Activated CD8-positive, alpha-beta T cell treated with anti-CD3 and anti-CD28 coated beads for 36 hours (primary cell): ENCODE results near the gene PLEKHO2. TPM values are rescaled to one million over a fixed set of nuclear protein-coding genes. Genes with fewer than 3 reads are reported as not detected.

Experiments used
- ATAC-seq: fragments of 200-7000 bp; cut with Tn5 transposase; one replicate; pipeline ENCODE4 v1.10.0; 2021; ENCODE audit warnings: mild to moderate bottlenecking, moderate library complexity
- CTCF ChIA-PET: fragments of 350-600 bp; sonication (Branson Sonifier 250); formaldehyde crosslinking; loops from one replicate; lab custom pipeline; 2021; ENCODE audit warnings: antibody characterized with exemption; lab: Charles Lee
- POLR2A ChIA-PET: fragments of 350-600 bp; sonication (Branson Sonifier 250); formaldehyde crosslinking; loops from one replicate; lab custom pipeline; 2021; ENCODE audit warnings: antibody characterized with exemption; lab: Charles Lee
- DNase-seq: peaks from one replicate; pipeline ENCODE4 v3.0.0-alpha.2; 2020
- H3K27ac Mint-ChIP-seq: one replicate; pipeline ENCODE4 v1.8.0; 2021; ENCODE audit warnings: mild to moderate bottlenecking, mixed read lengths
- H3K27me3 Mint-ChIP-seq: one replicate; pipeline ENCODE4 v1.8.0; 2021; ENCODE audit warnings: mixed read lengths
- H3K36me3 Mint-ChIP-seq: one replicate; pipeline ENCODE4 v1.8.0; 2021; ENCODE audit warnings: low read depth, mixed read lengths
- H3K4me1 Mint-ChIP-seq: one replicate; pipeline ENCODE4 v1.8.0; 2021; ENCODE audit warnings: low read depth, mixed read lengths
- H3K4me3 Mint-ChIP-seq: one replicate; pipeline ENCODE4 v1.8.0; 2021; ENCODE audit warnings: mild to moderate bottlenecking, moderate library complexity, mixed read lengths
- H3K9me3 Mint-ChIP-seq: one replicate; pipeline ENCODE4 v1.8.0; 2021; ENCODE audit warnings: mixed read lengths
- intact Hi-C: fragments of 100-400 bp; cut with micrococcal nuclease; formaldehyde crosslinking; loops from one replicate; pipeline ENCODE4 v1.10.0; 2022
- total RNA-seq, 2 experiments: library from RNA; stranded (reverse); gene quantifications; one replicate each; pipeline ENCODE4 v1.2.3, GENCODE V29; 2021
- TF ChIP-seq, protein P1 (sequence below): fragments of 200-600 bp; IDR thresholded peaks from one replicate; pipeline ENCODE4 v1.8.0; 2022; ENCODE audit warnings: antibody characterized with exemption, mild to moderate bottlenecking

The PLEKHO2 gene
- total RNA-seq, 2 experiments from 2014 or later = 10.1 to 10.4 TPM

DNA sequence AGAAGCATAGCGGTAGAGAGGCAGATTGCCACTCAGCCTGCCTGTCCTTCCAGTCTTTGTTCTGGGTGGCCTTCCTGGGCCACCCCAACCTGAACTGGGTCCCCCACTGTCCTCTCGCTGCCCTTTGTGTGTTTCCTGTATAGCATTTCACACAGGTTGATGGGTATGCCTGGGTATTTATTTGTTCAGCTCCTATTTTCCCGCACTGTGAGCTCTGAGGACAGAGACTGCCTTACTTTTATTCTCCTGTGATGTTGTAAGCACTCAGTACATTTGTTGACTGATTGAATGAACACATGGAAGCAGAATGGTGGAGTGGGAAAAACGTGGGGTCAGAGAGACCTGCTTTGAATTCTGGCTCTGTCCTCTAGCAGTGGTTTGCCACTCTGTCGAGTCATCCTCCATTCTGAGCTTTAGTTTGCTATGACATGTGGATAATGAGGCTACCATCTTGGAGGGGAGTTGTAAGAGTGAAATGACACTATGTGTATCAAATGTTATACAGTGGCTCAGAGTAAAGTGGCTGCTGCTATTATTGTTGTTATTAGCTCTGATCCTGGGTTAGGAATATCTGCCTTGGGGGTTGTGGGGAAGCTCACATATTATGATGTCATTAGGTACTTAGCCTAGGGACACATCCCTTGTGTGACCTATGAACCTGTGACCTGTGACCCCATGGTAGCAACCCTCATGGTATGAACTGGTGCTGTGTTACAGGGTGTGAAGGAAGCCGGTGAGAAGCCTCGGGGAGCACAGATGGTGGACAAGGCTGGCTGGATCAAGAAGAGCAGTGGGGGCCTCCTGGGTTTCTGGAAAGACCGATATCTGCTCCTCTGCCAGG is 6.4 kb downstream of the PLEKHO2 start:
- no peak overlapping the region for H3K27ac Mint-ChIP-seq
- TF ChIP-seq, protein P1, sequence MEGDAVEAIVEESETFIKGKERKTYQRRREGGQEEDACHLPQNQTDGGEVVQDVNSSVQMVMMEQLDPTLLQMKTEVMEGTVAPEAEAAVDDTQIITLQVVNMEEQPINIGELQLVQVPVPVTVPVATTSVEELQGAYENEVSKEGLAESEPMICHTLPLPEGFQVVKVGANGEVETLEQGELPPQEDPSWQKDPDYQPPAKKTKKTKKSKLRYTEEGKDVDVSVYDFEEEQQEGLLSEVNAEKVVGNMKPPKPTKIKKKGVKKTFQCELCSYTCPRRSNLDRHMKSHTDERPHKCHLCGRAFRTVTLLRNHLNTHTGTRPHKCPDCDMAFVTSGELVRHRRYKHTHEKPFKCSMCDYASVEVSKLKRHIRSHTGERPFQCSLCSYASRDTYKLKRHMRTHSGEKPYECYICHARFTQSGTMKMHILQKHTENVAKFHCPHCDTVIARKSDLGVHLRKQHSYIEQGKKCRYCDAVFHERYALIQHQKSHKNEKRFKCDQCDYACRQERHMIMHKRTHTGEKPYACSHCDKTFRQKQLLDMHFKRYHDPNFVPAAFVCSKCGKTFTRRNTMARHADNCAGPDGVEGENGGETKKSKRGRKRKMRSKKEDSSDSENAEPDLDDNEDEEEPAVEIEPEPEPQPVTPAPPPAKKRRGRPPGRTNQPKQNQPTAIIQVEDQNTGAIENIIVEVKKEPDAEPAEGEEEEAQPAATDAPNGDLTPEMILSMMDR = no peak
- intact Hi-C loops = no loop called here
- no peak for ATAC-seq
- DNase-seq = no peak
- CTCF ChIA-PET = interaction anchor here (1.3 kb wide), 2 partner anchors 34 to 39 kb away, joined by 3 to 7 read pairs; no protein-coding TSS in a partner anchor
- H3K9me3 Mint-ChIP-seq = no peaks in the 10 kb centered on the region
- H3K4me3 Mint-ChIP-seq = no peak overlapping the region
- H3K27me3 Mint-ChIP-seq = no peaks in the 10 kb centered on the region
- H3K4me1 Mint-ChIP-seq = peaks cover 39% of the 10 kb centered on the region
- peaks cover 17% of the 10 kb centered on the region for H3K36me3 Mint-ChIP-seq
- POLR2A ChIA-PET = interaction anchor here (0.8 to 1.0 kb wide), 2 partner anchors 9 to 45 kb away, joined by 3 to 4 read pairs; no protein-coding TSS in a partner anchor

DNA sequence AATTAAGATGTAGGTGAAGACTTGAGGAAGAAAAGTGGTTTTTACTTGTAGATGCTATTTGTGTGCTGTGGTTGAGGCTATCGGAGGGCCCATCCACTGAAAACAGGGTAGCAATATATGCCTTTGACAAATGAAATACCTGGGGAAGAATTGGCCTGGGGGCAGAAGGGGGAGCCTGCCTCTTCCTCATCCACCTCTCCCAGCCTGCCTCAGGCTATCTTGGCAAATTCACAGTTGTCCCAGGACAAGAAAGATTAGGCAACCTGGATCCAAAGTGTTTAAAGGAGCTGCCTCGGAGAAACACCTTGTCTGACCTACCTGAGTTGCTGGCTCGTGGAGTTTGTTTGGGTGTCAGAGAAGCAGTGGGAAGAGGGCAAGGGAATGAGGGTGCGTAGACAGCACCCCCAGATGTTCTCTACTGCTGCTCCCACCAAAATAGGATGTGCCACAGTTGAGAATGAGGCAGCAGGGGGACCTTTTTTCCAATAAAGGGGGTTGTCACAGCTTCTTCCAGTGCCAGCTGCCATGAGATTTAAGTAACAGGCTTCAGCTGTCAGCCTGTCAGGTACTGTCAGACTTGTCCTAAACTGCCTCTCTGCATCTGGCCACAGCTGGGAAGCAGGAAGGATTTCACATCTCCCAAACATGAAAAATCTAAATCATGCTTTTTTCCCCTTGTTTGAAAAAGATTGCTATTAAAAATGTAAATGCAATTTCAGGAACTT is 9.2 kb downstream of the PLEKHO2 start:
- H3K9me3 Mint-ChIP-seq = no peaks in the 10 kb centered on the region
- TF ChIP-seq, protein P1 = no peak
- DNase-seq = no peak
- CTCF ChIA-PET = interaction anchor here (0.9 kb wide), 1 partner anchor 40 kb away, joined by 3 read pairs; no protein-coding TSS in a partner anchor
- H3K27ac Mint-ChIP-seq = no peak overlapping the region
- intact Hi-C loops = no loop called here
- POLR2A ChIA-PET = interaction anchor here (1.3 kb wide), 1 partner anchor 11 kb away, joined by 6 read pairs; no protein-coding TSS in a partner anchor
- H3K36me3 Mint-ChIP-seq = peaks cover 23% of the 10 kb centered on the region
- H3K27me3 Mint-ChIP-seq = no peaks in the 10 kb centered on the region
- no peak overlapping the region for H3K4me3 Mint-ChIP-seq
- peaks cover 23% of the 10 kb centered on the region for H3K4me1 Mint-ChIP-seq
- ATAC-seq = no peak

DNA sequence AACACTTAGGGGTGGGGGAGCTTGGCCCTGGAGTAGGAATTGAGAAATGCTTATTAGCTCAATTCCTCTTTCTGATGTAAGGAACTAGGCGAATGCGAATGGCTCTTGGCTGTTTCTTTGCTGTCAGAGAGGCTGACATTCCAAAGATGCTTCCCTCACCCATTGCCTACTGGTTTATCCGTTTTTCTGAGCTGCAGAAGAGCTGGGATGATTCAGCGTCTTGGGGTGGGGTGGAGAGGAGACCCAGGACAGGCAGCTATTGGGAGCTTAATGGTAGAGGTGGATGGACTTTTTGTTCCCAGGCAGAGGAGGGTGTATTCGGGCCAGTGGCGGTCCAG is 9.8 kb downstream of the PLEKHO2 start:
- CTCF ChIA-PET = interaction anchor here (0.9 kb wide), 1 partner anchor 41 kb away, joined by 3 read pairs; no protein-coding TSS in a partner anchor
- ATAC-seq (no peak), DNase-seq (no peak)
- Mint-ChIP-seq H3K36me3 (peaks cover 26% of the 10 kb centered on the region), H3K9me3 (no peaks in the 10 kb centered on the region), H3K4me3 (no peak overlapping the region), H3K27me3 (no peaks in the 10 kb centered on the region), H3K27ac (no peak overlapping the region), H3K4me1 (peaks cover 26% of the 10 kb centered on the region)
- intact Hi-C loops = no loop called here
- POLR2A ChIA-PET = interaction anchor here (0.6 to 1.3 kb wide), 2 partner anchors 11 to 239 kb away, joined by 3 to 6 read pairs; no protein-coding TSS in a partner anchor
- TF ChIP-seq, protein P1 = no peak

DNA sequence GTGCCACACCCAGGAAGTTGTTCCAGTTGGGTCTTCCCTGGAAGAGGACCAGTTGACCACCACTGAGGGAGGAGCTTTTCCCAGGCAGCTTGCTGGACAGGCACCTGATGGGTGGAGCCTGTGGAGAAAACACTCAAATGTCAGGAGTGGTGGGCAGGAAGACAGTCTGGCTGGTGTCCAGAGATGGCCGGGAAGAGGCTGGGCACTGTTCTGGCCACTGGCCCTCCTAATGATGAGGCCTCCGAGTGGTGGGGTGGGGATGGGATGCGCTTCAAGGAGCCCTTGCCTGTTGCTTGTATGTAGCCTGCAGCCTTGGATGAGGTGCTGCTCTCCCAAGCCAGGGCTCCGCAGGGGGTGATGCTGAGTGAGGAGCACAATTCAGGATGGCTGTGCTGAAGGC is 12.3 kb downstream of the PLEKHO2 start:
- H3K4me3 Mint-ChIP-seq = no peak overlapping the region
- intact Hi-C loops = no loop called here
- no peak overlapping the region for H3K27ac Mint-ChIP-seq
- no peaks in the 10 kb centered on the region for H3K9me3 Mint-ChIP-seq
- TF ChIP-seq, protein P1 = no peak
- H3K36me3 Mint-ChIP-seq = peaks cover 23% of the 10 kb centered on the region
- no peak for ATAC-seq
- no peak for DNase-seq
- CTCF ChIA-PET = no interaction called here
- POLR2A ChIA-PET = interaction anchor here (1.3 kb wide), 1 partner anchor 10 kb away, joined by 3 read pairs; no protein-coding TSS in a partner anchor
- H3K4me1 Mint-ChIP-seq = peaks cover 33% of the 10 kb centered on the region
- H3K27me3 Mint-ChIP-seq = no peaks in the 10 kb centered on the region
